Stimulated activated CD4-positive, alpha-beta T cell treated with anti-CD3 and anti-CD28 coated beads, Interleukin-4, amount 100 ng/mL, for 4 hours (primary cell): ENCODE measurements around the gene ENO2.
A peak's percentile ranks its signal among the peaks of the same experiment; 100 is the strongest.

Experiments used
- DNase-seq, 2 experiments: peaks; one replicate each; pipeline ENCODE4 v3.0.0-alpha.2; 2020

The ENO2 gene

DNA sequence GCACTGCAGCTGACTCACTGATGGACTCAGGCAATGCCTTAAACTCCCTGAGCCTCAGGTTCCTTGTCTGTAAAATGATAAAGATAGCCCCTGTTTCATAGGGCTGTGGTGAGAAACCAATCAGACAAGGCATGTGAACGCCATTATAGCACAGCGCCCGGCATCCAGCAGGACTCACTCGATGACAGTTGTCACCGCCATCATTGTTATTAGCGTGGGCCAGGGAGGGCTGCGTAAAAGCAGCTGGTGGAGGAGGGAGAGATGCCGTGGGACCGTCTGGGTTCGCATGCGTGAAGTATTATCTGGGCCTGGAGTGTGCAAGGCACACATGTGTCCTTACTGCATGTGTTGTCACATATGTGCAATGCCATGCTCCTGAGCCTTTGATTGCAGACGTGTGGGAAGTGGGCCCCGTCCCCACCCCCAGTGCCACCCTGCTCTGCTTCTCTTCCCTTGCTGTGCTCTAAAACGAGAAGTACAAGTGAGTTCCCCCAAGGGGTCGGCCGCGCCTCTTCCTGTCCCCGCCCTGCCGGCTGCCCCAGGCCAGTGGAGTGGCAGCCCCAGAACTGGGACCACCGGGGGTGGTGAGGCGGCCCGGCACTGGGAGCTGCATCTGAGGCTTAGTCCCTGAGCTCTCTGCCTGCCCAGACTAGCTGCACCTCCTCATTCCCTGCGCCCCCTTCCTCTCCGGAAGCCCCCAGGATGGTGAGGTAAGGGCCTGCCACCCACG is 36.6 kb downstream of the ENO2 start, which contains the start of gene PTPN6:
PTPN6 (plus strand) TSS at position 546 of the 730 bp plus-strand sequence; CDS start at position 703, 157 bp downstream.
- DNase-seq = peak; percentile 68 to 84

DNA sequence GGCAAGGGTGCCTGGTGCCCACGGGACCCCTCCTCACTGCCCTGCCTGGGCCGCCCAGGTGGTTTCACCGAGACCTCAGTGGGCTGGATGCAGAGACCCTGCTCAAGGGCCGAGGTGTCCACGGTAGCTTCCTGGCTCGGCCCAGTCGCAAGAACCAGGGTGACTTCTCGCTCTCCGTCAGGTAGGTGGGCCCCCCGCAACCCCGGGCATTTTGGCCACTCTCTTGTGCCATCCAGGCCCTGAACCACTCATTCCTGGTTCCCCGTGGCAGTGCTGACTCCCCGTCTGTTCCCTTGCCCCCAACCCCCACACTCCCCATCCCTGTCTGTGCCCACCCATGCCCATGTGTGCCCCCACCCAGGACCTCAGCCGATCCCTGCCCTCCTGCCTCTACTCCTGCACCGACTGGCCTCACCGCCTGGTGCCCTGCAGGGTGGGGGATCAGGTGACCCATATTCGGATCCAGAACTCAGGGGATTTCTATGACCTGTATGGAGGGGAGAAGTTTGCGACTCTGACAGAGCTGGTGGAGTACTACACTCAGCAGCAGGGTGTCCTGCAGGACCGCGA is 37.3 kb downstream of the ENO2 start:
- no peak for DNase-seq

DNA sequence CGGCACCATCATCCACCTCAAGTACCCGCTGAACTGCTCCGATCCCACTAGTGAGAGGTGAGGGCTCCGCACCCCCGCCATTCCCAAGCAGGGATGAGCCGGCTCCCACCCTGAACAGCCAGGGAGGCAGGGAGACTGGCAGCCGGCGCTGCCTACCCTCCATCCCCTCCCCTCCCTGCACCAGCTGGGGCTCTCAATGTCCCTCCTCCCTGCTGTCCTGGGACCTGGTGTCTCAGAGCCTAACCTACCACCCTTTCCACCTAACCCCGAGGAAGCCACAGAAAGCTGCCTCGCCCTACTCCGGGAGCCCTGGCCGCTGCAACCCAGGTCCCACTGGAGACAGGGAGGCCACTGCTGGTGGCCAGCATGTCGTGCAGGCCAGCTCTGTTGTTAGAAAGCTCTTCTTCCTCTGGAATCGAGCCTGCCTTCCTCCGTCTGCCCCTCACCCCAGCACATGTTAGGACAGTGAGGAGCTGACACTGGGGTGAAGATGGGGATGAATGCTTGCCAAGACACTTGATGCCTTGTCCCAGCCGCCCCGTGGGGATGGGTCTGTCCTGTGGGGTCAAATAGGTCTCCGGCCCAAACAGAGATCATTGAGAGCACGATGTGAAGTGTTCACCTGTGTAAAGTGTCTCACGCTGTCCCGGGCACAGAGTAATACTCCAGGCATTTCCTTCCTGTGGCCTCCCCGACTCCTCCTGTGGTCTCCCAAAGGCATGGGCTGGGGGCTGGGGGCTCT is 37.9 kb downstream of the ENO2 start:
- no peak for DNase-seq

DNA sequence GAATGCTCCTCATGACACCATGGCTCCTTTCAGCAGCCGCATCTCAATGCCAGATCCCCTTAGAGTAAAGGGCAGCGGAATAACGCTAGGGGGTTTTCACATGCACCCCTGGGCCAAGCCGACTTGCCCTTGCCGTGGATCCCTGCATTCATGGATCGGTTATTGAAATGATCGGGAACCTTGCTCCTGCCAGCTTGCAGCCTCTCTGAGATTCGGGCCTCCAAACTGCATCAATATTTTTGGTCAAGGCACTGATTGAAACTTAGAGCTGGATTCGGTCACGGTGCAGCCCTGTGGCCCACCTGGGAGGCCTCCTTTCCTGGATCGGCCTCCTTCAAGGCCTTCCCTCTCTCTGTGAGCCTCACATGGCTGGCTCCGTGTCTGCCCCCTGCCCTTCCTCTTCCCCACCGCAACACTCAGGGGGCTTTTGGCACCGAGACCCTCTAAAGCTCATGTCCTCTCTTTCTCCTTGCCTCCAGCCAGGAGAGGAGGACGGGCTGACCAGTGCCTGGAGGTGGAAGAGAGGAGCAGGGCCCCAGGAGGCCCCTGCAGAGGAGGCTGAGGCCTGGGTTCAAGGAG is 38.6 kb downstream of the ENO2 start:
- DNase-seq = no peak

DNA sequence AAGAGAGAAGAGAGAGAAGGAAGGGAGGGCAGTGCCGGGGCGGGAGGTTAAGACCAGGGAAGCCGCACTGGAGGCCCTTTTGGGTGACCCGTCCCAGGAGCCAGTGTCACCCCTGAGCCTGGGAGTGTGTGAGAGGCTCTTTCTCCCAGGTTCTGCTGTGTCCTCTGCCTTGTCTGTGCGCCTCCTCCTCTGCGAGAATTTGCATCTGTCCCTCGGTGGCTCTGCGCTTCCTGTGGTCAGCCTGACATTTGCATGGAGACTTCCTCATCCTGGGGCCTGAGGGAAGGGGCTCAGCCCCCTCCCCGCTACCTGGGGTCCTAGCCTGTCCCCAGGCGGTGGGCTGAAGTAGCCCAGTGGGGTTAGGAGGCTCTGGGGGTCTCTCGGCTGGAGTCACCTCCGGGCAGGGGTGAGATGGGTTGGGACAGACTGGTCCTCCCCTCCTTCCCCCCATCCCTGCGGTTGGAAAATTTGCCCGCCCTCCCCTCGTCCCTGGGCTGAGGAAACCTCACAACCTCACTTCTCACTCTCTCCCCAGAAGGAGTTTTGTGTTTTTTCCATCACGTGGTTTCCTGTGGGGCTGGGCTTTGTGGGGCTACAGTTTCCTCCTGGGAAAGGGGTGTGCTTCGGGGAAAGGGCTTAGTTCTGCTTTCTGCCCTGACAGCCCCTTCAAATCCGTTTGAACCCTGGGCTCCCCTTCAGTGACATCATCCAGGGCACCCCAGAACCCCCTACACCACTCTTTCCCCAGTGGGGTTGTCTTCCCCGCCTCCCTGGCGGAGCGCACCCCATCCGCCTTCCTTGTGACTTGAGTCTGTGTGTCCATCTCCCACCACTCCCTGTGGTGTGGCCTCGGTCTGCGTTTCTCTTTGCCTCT is 39.3 kb downstream of the ENO2 start:
- peak; percentile 68 to 92 for DNase-seq

DNA sequence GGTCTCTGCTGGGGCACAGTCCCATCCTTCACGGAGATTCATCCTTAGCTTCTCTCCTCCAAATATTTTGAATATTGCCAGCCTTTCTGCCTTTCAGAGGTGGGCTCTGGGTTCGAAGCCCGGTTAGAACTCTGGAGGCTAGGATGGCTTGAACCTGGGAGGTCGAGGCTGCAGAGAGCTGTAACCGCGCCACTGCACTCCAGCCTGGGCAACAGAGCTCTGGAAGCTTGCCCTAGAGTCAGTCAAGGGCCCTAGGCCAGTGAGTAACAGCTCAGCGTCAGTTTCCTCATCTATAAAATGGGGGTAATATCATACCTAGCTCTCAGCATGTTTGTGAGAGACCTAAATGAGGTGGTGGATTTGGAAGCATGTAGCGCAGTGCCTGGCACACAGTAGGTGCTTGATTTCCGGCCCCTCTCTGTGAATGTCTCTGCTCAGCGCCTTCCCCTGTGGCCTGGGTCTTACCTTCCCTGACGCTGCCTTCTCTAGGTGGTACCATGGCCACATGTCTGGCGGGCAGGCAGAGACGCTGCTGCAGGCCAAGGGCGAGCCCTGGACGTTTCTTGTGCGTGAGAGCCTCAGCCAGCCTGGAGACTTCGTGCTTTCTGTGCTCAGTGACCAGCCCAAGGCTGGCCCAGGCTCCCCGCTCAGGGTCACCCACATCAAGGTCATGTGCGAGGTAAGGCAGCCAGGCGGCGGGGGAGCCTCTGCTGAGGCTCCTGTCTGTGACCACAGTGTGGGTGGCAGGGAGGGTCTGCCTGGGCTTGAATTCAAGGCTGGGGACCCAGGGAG is 40.1 kb downstream of the ENO2 start:
- no peak for DNase-seq

DNA sequence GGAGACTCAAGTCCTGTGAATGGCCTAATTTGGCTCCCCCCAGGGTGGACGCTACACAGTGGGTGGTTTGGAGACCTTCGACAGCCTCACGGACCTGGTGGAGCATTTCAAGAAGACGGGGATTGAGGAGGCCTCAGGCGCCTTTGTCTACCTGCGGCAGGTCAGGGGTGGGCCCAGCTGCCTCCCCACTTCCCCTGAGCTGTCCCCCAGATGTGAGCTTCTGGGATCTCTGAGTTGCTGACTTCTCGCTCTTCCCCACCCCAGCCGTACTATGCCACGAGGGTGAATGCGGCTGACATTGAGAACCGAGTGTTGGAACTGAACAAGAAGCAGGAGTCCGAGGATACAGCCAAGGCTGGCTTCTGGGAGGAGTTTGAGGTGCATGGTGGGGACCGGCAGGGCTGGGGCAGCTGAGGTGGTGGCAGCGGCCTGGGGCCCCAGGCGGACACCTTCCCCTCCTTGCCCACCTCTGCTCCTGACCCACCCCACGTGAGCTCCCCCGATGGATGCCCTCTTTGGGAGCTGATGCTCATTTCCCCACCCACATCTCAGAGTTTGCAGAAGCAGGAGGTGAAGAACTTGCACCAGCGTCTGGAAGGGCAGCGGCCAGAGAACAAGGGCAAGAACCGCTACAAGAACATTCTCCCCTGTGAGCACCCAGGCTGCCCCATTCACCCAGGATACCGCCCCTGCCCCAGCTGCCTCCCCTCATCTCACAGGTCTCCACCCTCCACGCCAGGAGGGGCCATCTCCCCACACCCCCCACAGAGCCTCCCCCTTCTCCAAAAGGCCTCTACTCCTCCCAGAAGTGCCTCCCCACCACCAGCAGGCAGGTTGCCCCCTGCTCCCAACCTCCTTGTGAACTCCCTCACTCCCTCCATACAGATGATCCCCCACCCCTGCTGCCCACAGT is 41.0 kb downstream of the ENO2 start:
- DNase-seq = no peak

DNA sequence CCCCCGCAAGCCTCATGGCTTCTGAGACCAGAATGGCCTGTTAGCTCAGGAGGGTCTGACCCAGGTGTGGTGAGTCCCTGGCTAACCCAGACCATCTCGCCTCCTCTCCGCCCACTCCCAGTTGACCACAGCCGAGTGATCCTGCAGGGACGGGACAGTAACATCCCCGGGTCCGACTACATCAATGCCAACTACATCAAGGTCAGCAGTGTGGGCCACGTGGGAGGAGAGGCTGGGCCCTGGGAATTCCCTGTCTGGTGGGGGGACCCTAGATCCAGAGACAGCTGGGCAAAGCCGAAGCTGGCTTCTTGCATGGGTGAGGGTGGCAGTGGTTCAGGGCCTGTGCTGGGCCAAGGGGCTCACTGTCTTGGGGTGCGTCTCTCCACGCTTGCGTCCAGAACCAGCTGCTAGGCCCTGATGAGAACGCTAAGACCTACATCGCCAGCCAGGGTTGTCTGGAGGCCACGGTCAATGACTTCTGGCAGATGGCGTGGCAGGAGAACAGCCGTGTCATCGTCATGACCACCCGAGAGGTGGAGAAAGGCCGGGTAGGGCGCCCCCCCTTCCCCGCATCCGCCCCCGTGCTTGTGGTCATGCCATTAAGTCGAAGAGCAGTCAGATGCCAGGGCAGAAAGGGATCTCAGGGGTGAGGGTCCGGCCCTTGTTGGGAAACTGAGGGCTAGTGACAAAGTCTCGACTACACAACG is 41.8 kb downstream of the ENO2 start:
- peak in 1 of 2 experiments; percentile 30 for DNase-seq

DNA sequence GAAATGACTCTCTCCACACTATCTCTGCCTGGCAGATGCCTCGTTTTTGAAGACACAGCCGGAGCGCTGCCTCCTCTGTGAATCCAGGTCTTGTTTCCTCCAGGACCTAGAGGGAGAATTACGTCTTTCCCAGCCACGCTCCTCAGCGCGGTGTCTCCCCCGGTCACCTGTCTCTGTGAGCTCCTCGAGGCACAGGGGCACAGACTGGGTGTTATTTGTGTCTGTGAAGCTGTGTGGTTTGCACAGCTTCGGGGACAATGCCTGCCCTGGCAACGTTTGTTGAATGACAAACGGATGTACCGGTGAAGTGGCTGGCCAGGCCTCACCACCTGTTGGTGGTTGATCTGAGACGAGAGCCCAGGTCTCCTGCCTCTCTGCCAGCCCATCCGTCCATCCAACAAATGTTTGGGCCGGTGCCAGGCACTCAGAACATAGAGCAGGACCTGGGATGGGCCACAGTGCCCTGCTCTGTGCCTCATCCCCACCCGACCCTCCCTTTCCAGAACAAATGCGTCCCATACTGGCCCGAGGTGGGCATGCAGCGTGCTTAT is 42.8 kb downstream of the ENO2 start:
- DNase-seq = no peak

DNA sequence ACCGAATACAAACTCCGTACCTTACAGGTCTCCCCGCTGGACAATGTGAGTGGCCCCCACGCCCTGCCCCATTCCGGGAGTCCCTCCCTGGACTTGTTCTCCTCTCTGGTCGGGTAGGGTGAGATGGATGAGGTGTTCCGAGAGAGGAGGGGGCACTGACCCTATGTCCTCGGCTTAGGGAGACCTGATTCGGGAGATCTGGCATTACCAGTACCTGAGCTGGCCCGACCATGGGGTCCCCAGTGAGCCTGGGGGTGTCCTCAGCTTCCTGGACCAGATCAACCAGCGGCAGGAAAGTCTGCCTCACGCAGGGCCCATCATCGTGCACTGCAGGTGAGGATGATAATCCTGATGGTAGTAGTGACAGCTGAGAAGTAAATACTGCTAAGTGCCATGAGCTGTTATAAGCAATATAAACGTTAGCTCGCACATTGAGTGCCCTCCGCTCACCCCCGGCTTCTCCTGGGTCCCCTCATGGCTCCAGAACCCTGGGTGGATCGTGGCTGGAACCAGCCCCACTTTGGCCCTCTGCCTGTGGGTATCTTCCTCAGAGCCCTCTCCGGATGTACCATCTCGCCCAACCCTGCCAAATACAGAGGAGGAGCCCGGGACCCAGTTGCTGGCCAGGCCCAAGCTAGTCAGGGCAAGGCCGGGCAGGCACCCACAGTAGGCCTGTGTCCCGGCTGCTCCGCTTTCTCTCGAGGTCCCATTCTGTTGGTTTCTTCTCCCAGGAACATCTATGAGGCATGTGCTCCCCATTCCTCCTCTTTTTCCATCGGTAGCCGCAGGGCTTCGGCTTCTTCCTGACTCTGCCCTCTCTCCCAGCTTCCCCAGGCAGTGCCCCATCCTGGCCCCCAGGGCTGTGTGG is 43.6 kb downstream of the ENO2 start:
- peak in 1 of 2 experiments; percentile 32 for DNase-seq

DNA sequence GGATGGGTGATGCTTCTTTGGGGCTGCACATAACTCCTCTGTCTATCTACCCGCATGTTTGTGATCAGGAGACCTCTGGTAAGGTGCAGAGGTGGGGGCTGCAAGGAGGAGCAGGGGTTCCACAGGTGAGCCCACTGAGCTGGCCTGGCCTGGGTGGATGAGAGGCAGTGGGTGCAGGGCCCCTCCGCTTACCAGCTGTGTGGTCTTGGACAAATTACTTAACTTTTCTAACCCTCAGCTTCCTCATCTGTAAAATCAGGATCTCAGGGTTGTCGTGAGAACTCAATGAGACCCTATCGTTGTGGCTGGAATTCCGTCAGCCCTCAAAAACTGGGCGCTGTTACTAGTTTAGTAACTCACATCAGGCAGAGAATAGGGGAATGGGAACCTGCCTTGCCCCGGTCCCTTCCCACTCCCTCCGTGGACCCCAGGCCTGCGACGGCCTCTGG is 44.3 kb downstream of the ENO2 start:
- DNase-seq = no peak

DNA sequence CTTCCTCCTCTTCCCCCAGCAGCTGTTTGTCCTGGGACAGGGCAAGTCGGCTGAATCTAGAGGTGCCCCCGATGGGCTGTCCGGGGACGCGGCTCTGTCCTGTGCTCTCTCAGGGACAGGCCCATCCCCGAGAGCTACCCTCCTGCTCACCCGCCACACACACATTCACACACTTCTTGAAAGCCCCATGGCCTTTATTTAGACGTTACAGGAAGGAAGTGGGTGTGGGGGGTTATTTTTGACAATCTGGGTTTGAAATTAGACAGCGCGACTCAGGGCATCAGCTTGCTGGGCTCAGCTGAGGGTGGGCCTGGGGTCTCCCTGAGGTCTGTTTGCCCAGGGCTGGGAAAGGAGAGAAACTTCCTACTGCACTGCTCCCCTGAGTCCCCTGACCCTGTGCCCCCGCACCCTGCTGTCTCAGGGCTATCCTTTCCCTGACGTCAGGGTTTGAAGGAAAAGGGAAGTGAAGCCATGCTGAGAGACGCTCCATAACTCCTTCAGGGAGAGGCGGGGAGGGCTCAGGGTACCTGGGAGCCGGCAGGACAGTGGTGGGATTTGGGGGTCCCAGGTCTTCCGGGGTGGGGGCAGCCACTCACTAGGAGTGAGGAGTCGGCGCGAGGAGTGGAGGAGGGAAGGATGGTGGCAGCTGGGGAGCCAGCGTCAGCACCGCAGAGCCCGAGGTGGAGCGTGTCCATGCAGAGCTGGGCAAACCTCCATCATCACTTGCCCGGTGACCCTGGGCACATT is 44.9 kb downstream of the ENO2 start:
- DNase-seq = peak in 1 of 2 experiments; percentile 72

DNA sequence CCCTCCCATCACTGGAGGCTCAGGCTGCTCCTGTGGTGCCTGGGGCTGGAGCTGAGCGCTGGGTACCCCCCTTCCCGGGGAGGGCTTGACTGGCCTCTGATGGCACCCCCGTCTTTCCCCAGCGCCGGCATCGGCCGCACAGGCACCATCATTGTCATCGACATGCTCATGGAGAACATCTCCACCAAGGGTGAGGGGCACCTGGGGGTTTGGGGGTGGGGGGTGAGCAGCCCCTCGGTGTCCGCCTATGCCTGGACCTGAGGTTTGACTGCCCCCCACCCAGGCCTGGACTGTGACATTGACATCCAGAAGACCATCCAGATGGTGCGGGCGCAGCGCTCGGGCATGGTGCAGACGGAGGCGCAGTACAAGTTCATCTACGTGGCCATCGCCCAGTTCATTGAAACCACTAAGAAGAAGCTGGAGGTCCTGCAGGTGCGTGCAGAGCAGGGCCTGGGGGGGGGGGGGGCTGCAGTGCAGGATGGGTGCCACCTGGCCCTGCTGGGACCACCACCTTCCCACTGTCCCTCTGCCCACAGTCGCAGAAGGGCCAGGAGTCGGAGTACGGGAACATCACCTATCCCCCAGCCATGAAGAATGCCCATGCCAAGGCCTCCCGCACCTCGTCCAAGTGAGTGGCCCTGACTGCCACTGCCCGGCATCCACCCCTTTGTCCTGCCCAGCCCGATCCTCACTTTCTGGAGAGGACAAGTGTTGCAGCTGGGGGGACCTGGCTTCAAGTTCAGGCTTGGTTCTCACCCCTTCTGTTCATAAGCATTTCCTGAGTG is 45.6 kb downstream of the ENO2 start:
- no peak for DNase-seq

DNA sequence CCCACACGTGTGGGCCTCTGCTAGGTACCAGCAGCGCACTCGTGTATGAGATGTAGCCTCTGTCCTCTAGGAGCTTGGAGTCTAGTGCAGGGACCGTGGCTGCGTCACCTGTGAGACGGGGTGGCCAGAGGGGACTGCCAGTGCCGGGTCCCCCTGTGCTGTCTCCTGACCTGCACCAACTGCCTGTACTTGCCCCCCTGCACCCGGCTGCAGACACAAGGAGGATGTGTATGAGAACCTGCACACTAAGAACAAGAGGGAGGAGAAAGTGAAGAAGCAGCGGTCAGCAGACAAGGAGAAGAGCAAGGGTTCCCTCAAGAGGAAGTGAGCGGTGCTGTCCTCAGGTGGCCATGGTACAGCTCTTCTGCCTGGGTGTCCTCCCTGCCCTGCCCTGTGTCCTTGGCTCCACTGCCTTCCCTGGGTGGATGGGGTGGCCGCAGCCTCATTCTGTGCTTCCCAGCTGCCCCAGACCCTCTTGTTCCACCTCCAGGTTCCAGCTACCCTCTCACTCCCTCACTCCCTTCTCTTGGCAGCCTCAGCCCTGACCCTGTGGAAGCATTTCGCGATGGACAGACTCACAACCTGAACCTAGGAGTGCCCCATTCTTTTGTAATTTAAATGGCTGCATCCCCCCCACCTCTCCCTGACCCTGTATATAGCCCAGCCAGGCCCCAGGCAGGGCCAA is 46.4 kb downstream of the ENO2 start:
- no peak for DNase-seq

DNA sequence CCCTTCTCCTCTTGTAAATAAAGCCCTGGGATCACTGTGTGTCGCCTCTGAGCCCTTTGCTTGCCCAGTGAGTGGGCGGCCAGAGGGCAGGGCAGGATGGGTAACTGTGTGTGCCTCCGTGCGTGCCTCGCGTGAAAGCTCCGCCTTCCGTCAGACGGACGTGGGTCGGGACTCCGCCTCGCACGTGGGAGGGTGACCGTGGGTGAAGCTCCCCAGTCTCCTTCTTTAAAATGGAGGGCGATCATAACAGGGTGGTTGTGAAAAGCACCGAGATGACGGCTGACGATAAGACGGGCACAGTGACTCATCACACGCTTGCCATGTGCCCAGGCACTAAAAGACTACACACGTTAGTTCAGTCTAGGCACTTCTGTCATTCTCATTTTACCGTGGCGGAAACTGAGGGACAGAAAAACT is 46.9 kb downstream of the ENO2 start:
- peak; percentile 94 to 99 for DNase-seq

DNA sequence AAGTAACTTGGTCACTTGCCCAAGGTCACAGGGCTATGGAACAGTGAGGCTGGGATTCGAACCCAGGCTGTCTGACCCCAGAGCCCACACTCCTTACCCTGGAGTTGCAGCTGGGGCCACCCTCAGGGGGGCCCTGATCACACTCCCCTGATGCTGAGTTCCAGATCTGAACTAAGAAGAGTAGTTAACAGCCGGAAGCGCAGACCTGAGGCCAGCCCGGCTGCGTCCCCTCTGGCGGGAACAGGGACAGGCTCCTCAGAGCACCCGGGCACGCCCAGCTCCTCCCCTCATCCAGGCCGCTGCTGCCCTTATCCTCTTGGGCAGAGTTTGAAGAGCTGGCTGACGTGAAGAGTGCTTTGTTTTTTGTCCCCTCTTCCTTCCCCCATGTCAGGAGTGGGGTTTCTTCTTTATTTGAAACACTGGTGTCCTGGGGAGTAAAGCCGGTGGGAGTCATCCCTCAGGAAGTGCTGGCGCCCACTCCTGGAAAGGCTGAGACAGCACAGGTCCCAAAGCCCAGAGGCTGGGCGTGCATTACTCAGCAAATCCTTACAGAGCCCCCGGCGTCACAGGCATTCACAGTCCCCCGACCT is 47.4 kb downstream of the ENO2 start:
- DNase-seq = peak in 1 of 2 experiments; percentile 62
